Measurements from ENCODE around the gene HNRNPL. TPM values are rescaled to one million over a fixed set of nuclear protein-coding genes. Genes with fewer than 3 reads are reported as not detected.
A peak's percentile ranks its signal among the peaks of the same experiment; 100 is the strongest.

The HNRNPL gene
- total RNA-seq, 1 experiment from 2014 or later, result 749 TPM

- TF ChIP-seq POLR2AphosphoS5 (IDR thresholded peaks at IDR 0.05; ENCODE audit: low read depth, low read length) (no peak), SIN3A (IDR thresholded peaks at IDR 0.05; ENCODE audit: borderline replicate concordance, insufficient read depth, low read depth, low read length) (no peak), TCF7L2 (IDR thresholded peaks at IDR 0.05; ENCODE audit: low read depth, low read length) (no peak)
- TF ChIP-seq, protein P1, sequence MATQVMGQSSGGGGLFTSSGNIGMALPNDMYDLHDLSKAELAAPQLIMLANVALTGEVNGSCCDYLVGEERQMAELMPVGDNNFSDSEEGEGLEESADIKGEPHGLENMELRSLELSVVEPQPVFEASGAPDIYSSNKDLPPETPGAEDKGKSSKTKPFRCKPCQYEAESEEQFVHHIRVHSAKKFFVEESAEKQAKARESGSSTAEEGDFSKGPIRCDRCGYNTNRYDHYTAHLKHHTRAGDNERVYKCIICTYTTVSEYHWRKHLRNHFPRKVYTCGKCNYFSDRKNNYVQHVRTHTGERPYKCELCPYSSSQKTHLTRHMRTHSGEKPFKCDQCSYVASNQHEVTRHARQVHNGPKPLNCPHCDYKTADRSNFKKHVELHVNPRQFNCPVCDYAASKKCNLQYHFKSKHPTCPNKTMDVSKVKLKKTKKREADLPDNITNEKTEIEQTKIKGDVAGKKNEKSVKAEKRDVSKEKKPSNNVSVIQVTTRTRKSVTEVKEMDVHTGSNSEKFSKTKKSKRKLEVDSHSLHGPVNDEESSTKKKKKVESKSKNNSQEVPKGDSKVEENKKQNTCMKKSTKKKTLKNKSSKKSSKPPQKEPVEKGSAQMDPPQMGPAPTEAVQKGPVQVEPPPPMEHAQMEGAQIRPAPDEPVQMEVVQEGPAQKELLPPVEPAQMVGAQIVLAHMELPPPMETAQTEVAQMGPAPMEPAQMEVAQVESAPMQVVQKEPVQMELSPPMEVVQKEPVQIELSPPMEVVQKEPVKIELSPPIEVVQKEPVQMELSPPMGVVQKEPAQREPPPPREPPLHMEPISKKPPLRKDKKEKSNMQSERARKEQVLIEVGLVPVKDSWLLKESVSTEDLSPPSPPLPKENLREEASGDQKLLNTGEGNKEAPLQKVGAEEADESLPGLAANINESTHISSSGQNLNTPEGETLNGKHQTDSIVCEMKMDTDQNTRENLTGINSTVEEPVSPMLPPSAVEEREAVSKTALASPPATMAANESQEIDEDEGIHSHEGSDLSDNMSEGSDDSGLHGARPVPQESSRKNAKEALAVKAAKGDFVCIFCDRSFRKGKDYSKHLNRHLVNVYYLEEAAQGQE (IDR thresholded peaks at IDR 0.05; ENCODE audit: insufficient read depth in 1 of 2, low read depth in 2 of 2, low read length in 1 of 2), result no peak
- TF ChIP-seq, protein P2, sequence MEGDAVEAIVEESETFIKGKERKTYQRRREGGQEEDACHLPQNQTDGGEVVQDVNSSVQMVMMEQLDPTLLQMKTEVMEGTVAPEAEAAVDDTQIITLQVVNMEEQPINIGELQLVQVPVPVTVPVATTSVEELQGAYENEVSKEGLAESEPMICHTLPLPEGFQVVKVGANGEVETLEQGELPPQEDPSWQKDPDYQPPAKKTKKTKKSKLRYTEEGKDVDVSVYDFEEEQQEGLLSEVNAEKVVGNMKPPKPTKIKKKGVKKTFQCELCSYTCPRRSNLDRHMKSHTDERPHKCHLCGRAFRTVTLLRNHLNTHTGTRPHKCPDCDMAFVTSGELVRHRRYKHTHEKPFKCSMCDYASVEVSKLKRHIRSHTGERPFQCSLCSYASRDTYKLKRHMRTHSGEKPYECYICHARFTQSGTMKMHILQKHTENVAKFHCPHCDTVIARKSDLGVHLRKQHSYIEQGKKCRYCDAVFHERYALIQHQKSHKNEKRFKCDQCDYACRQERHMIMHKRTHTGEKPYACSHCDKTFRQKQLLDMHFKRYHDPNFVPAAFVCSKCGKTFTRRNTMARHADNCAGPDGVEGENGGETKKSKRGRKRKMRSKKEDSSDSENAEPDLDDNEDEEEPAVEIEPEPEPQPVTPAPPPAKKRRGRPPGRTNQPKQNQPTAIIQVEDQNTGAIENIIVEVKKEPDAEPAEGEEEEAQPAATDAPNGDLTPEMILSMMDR (IDR thresholded peaks at IDR 0.05), result no peak
- BruUV-seq (replicated peaks), result no TSS peak
- in situ Hi-C loops (cut with HindIII; ENCODE audit: low pct_unique_long_range_greater_than_20kb, low sequenced_read_pairs), result no loop called here
- ATAC-seq (peak; percentile 5), DNase-seq (ENCODE audit: low read depth, low spot score) (no peak)
- Histone ChIP-seq H3K4me1 (ENCODE audit: control insufficient read depth, insufficient read depth, low read length) (peaks cover 31% of the 10 kb centered on the region), H3K9me3 (ENCODE audit: control insufficient read depth, insufficient read depth, low read depth, low read length) (no peaks in the 10 kb centered on the region), H3K27me3 (ENCODE audit: control insufficient read depth, insufficient read depth, low read length) (no peaks in the 10 kb centered on the region), H3K4me3 (ENCODE audit: low read depth in 2 of 2, low read length in 2 of 2) (peak overlapping the region; percentile 61 to 82), H3K36me3 (ENCODE audit: control insufficient read depth, insufficient read depth, low read length) (peaks cover 9% of the 10 kb centered on the region), H3K27ac (ENCODE audit: low read length) (peak overlapping the region; percentile 99)
- CTCF ChIA-PET, result interaction anchor here (0.5 to 1.8 kb wide), 5 partner anchors 13 to 546 kb away, joined by 3 to 7 read pairs (median 7); partner anchors contain the start of genes MRPS12 and SARS2
- intact Hi-C loops (cut with micrococcal nuclease; ENCODE audit: unreplicated experiment), result loop anchor here (5.0 to 10.0 kb wide), 2 partner anchors 45 to 348 kb away; partner anchors contain the start of genes NFKBIB and SIRT2
- POLR2A ChIA-PET, result interaction anchor here (0.6 to 1.9 kb wide), 5 partner anchors 11 to 215 kb away, joined by 3 to 8 read pairs (median 3); partner anchors contain the start of genes ECH1, NFKBIB and SIRT2
These were observed 2.7 kb upstream of the HNRNPL start for GRCh38 chr19:38852231-38853044.

- in situ Hi-C loops (cut with HindIII; ENCODE audit: low pct_unique_long_range_greater_than_20kb, low sequenced_read_pairs) (no loop called here), intact Hi-C loops (cut with micrococcal nuclease; ENCODE audit: unreplicated experiment) (loop anchor here (5.0 to 10.0 kb wide), 2 partner anchors 46 to 347 kb away; partner anchors contain the start of genes NFKBIB and SIRT2)
- peak overlapping the region; percentile 61 to 82 for H3K4me3 ChIP-seq (ENCODE audit: low read depth in 2 of 2, low read length in 2 of 2)
- H3K9me3 ChIP-seq (ENCODE audit: control insufficient read depth, insufficient read depth, low read depth, low read length), result no peaks in the 10 kb centered on the region
- no TSS peak for BruUV-seq (replicated peaks)
- TF ChIP-seq, protein P1 (IDR thresholded peaks at IDR 0.05; ENCODE audit: insufficient read depth in 1 of 2, low read depth in 2 of 2, low read length in 1 of 2), result no peak
- TF ChIP-seq, protein P2 (IDR thresholded peaks at IDR 0.05), result no peak
- TF ChIP-seq SIN3A (IDR thresholded peaks at IDR 0.05; ENCODE audit: borderline replicate concordance, insufficient read depth, low read depth, low read length) (no peak), TCF7L2 (IDR thresholded peaks at IDR 0.05; ENCODE audit: low read depth, low read length) (no peak), POLR2AphosphoS5 (IDR thresholded peaks at IDR 0.05; ENCODE audit: low read depth, low read length) (no peak)
- H3K27ac ChIP-seq (ENCODE audit: low read length), result peak overlapping the region; percentile 99
- peak; percentile 47 for ATAC-seq
- H3K27me3 ChIP-seq (ENCODE audit: control insufficient read depth, insufficient read depth, low read length), result no peaks in the 10 kb centered on the region
- ChIA-PET CTCF (interaction anchor here (0.6 to 1.7 kb wide), 4 partner anchors 36 to 89 kb away, joined by 3 to 7 read pairs (median 3); partner anchors contain the start of genes MRPS12 and SARS2), POLR2A (interaction anchor here (0.6 to 1.9 kb wide), 8 partner anchors 9 to 188 kb away, joined by 3 to 8 read pairs (median 4); partner anchors contain the start of genes ECH1, FBXO17, NFKBIB and SIRT2)
- DNase-seq (ENCODE audit: low read depth, low spot score), result peak; percentile 94
- H3K36me3 ChIP-seq (ENCODE audit: control insufficient read depth, insufficient read depth, low read length), result peaks cover 16% of the 10 kb centered on the region
- H3K4me1 ChIP-seq (ENCODE audit: control insufficient read depth, insufficient read depth, low read length), result peaks cover 38% of the 10 kb centered on the region
These were observed 1.9 kb upstream of the HNRNPL start for GRCh38 chr19:38851622-38852230.

All from Panc1 (cell line).